ENCODE measurements around the gene GRID1.

DNA sequence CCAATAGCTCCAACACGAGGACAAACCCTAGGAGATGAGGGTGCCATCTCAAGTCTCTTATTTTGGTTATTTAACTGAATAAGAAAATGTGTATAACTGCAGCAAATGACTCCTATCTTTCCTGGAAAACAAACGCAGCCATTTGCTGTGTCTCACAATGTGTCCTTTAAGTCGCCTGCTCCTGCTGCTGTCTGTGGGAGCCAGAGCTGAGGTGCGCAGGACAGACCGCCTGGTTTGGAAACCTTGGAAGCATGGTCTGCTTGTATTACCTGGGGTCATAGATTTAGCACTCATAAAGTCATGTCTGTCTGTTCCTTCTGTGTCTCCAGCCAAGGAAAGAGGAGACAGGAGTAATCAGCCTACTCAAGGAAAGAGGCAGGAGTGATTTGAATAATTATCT lies 760.2 kb downstream of the GRID1 start:
- TF ChIP-seq, protein P1, sequence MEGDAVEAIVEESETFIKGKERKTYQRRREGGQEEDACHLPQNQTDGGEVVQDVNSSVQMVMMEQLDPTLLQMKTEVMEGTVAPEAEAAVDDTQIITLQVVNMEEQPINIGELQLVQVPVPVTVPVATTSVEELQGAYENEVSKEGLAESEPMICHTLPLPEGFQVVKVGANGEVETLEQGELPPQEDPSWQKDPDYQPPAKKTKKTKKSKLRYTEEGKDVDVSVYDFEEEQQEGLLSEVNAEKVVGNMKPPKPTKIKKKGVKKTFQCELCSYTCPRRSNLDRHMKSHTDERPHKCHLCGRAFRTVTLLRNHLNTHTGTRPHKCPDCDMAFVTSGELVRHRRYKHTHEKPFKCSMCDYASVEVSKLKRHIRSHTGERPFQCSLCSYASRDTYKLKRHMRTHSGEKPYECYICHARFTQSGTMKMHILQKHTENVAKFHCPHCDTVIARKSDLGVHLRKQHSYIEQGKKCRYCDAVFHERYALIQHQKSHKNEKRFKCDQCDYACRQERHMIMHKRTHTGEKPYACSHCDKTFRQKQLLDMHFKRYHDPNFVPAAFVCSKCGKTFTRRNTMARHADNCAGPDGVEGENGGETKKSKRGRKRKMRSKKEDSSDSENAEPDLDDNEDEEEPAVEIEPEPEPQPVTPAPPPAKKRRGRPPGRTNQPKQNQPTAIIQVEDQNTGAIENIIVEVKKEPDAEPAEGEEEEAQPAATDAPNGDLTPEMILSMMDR (IDR thresholded peaks at IDR 0.05): no peak
- TF ChIP-seq POLR2A (IDR thresholded peaks at IDR 0.05): no peak
